Natural killer cell (primary cell): ENCODE results near the gene USP35. TPM values are rescaled to one million over a fixed set of nuclear protein-coding genes. Genes with fewer than 3 reads are reported as not detected.

ENCODE experiments used
- ATAC-seq, 3 donors: fragments of 150-1000 bp in 2 of 3; fragments of 200-7000 bp in 1 of 3; cut with Tn5 transposase; 1 replicate in 1 of 3; 2 replicates in 2 of 3; pipeline ENCODE4 v1.10.0; 2021; ENCODE audit warnings: mild to moderate bottlenecking in 2 of 3, moderate library complexity in 2 of 3
- DNase-seq, 2 donors: peaks; one replicate each; pipeline versions ENCODE4 v3.0.0 to v3.0.0-alpha.2; 2013 to 2021; ENCODE audit warnings: mixed read lengths in 1 of 2
- H3K27ac ChIP-seq: one replicate; pipeline ENCODE4 v1.5.1; 2013; ENCODE audit warnings: mild to moderate bottlenecking, low read length
- H3K27me3 ChIP-seq: one replicate; pipeline ENCODE4 v1.6.1; 2013; ENCODE audit warnings: low read length; ENCODE audit not compliant: control insufficient read depth, insufficient read depth
- H3K36me3 ChIP-seq: one replicate; pipeline ENCODE4 v1.6.1; 2013; ENCODE audit warnings: low read length; ENCODE audit not compliant: control insufficient read depth, insufficient read depth
- H3K4me1 ChIP-seq: one replicate; pipeline ENCODE4 v1.6.1; 2013; ENCODE audit warnings: low read length; ENCODE audit not compliant: control insufficient read depth, insufficient read depth
- H3K4me3 ChIP-seq: one replicate; pipeline ENCODE4 v1.5.1; 2013; ENCODE audit warnings: low read length
- H3K9me3 ChIP-seq: one replicate; pipeline ENCODE4 v1.6.1; 2013; ENCODE audit warnings: low read length; ENCODE audit not compliant: control insufficient read depth, insufficient read depth
- H3K27ac Mint-ChIP-seq, 2 donors: one replicate each; pipeline ENCODE4 v1.8.0; 2022; ENCODE audit warnings: mild to moderate bottlenecking in 2 of 2, mixed read lengths in 2 of 2, moderate library complexity in 1 of 2
- H3K27me3 Mint-ChIP-seq, 2 donors: one replicate each; pipeline ENCODE4 v1.8.0; 2022; ENCODE audit warnings: low read depth in 2 of 2, mixed read lengths in 2 of 2
- H3K36me3 Mint-ChIP-seq: one replicate; pipeline ENCODE4 v1.8.0; 2022; ENCODE audit warnings: mixed read lengths
- H3K4me1 Mint-ChIP-seq, 2 donors: one replicate each; pipeline ENCODE4 v1.8.0; 2022; ENCODE audit warnings: mixed read lengths in 2 of 2
- H3K4me3 Mint-ChIP-seq: one replicate; pipeline ENCODE4 v1.8.0; 2022; ENCODE audit warnings: mild to moderate bottlenecking, moderate library complexity, mixed read lengths
- H3K9me3 Mint-ChIP-seq, 2 donors: one replicate each; pipeline ENCODE4 v1.8.0; 2022; ENCODE audit warnings: mixed read lengths in 2 of 2
- CTCF ChIP-seq: fragments of 200-600 bp; IDR thresholded peaks from one replicate; pipeline ENCODE4 v1.8.0; 2022; ENCODE audit warnings: antibody characterized with exemption
- WGBS: methylation state at CpG from one replicate; pipeline ENCODE4 v1.1.7; 2013; ENCODE audit warnings: missing lambda C conversion rate; ENCODE audit not compliant: insufficient coverage; 5-methylcytosine and 5-hydroxymethylcytosine counted together
- intact Hi-C: fragments of 100-400 bp; cut with micrococcal nuclease; formaldehyde crosslinking; loops from one replicate; pipeline ENCODE4 v1.14.2; 2022
- total RNA-seq, 4 donors: library from RNA; stranded (reverse); fragments of 120-200 nt in 1 of 4; gene quantifications; one replicate each; pipeline versions ENCODE4 v1.2.3 to v1.2.4, GENCODE V29; 2013 to 2022

The USP35 gene
- total RNA-seq, 3 donors from 2014 or later (not counting 1 experiment from before 2014, with no cell fraction given), result 6.1 to 8.5 (median 8.1) TPM

GRCh38 chr11:78179459-78180071 lies 9.2 kb upstream of the USP35 start:
- Histone ChIP-seq H3K4me3 (no peak overlapping the region), H3K9me3 (no peaks in the 10 kb centered on the region), H3K36me3 (no peaks in the 10 kb centered on the region), H3K27me3 (no peaks in the 10 kb centered on the region), H3K4me1 (no peaks in the 10 kb centered on the region), H3K27ac (no peak overlapping the region)
- no peaks in the 10 kb centered on the region for H3K9me3 Mint-ChIP-seq
- no peak for DNase-seq
- no peak for TF ChIP-seq CTCF
- H3K27ac Mint-ChIP-seq, result no peak overlapping the region
- H3K4me3 Mint-ChIP-seq, result no peak overlapping the region
- H3K4me1 Mint-ChIP-seq, result peaks cover 0 to 7% of the 10 kb centered on the region in 2 donors
- WGBS, result 93% methylated on average over 7 of the region's 7 CpGs
- no peak for ATAC-seq
- no peaks in the 10 kb centered on the region for H3K36me3 Mint-ChIP-seq
- intact Hi-C loops, result no loop called here
- H3K27me3 Mint-ChIP-seq, result no peaks in the 10 kb centered on the region

GRCh38 chr11:78180751-78181150 lies 8.0 kb upstream of the USP35 start:
- Histone ChIP-seq H3K9me3 (no peaks in the 10 kb centered on the region), H3K4me1 (no peaks in the 10 kb centered on the region), H3K36me3 (no peaks in the 10 kb centered on the region), H3K27ac (no peak overlapping the region), H3K27me3 (no peaks in the 10 kb centered on the region), H3K4me3 (no peak overlapping the region)
- Mint-ChIP-seq H3K36me3 (no peaks in the 10 kb centered on the region), H3K9me3 (no peaks in the 10 kb centered on the region), H3K27ac (no peak overlapping the region), H3K4me1 (peaks cover 0 to 7% of the 10 kb centered on the region in 2 donors), H3K4me3 (no peak overlapping the region), H3K27me3 (no peaks in the 10 kb centered on the region)
- intact Hi-C loops, result no loop called here
- WGBS, result 100% methylated on average over 1 of the region's 4 CpGs
- no peak for TF ChIP-seq CTCF
- ATAC-seq (no peak), DNase-seq (no peak)

- 86% methylated on average over 2 of the region's 2 CpGs for WGBS
- no peak overlapping the region for H3K27ac ChIP-seq
Measured at GRCh38 chr11:78181185-78181584, 7.5 kb upstream of the USP35 start.

More at GRCh38 chr11:78181185-78181584, 7.5 kb upstream of the USP35 start:
- no peak overlapping the region for H3K4me3 Mint-ChIP-seq
- no peak overlapping the region for H3K4me3 ChIP-seq
- H3K27me3 ChIP-seq, result no peaks in the 10 kb centered on the region
- no peaks in the 10 kb centered on the region for H3K4me1 ChIP-seq
- peaks cover 0 to 7% of the 10 kb centered on the region in 2 donors for H3K4me1 Mint-ChIP-seq
- ATAC-seq (no peak), DNase-seq (no peak)
- H3K27ac Mint-ChIP-seq, result no peak overlapping the region
- TF ChIP-seq CTCF, result no peak
- intact Hi-C loops, result no loop called here
- no peaks in the 10 kb centered on the region for H3K27me3 Mint-ChIP-seq
- H3K9me3 Mint-ChIP-seq, result no peaks in the 10 kb centered on the region
- H3K36me3 ChIP-seq, result no peaks in the 10 kb centered on the region
- H3K36me3 Mint-ChIP-seq, result no peaks in the 10 kb centered on the region
- no peaks in the 10 kb centered on the region for H3K9me3 ChIP-seq
